ENCODE measurements around the gene FBXO33.
A peak's percentile ranks its signal among the peaks of the same experiment; 100 is the strongest.

Gene FBXO33

GRCh38 chr14:39406560-39406959 lies 25.7 kb downstream of the FBXO33 start:
- Histone ChIP-seq H4K20me1 (no peaks in the 10 kb centered on the region; the same call in 1 of the 2 replicates), H3K9ac (no peak overlapping the region), H3K27ac (no peak overlapping the region), H3K4me1 (no peaks in the 10 kb centered on the region), H3K9me3 (peaks cover 29% of the 10 kb centered on the region), H3K27me3 (no peaks in the 10 kb centered on the region), H3K4me2 (no peak overlapping the region), H3K4me3 (no peak overlapping the region), H3K36me3 (peaks cover 20% of the 10 kb centered on the region)
- TF ChIP-seq Cebpa-rat (IDR thresholded peaks at IDR 0.05): no peak

DNA sequence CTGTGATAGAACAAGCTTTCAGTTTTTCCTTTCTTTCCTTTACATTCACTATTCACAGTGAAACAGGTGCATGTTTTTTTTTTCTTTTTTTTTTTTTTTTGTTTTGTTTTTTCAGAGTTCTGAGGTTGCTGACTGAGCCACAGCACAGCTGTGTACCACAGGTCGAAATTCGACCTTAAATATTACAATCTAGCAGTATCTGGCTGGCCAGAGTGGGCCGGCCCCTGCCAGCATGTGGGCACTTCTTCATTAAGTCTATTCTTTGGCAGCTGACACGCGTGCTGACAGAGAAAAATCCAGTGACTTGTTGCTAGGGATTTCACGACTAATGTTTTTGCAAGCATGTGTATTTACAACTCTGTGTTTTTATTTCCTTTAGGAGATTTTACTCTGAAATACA lies 33.9 kb downstream of the FBXO33 start:
- H3K27me3 ChIP-seq: no peaks in the 10 kb centered on the region
- no peak for TF ChIP-seq Cebpa-rat (IDR thresholded peaks at IDR 0.05)
- H3K27ac ChIP-seq: no peak overlapping the region
- H3K9ac ChIP-seq: no peak overlapping the region
- no peak overlapping the region for H3K4me2 ChIP-seq
- no peaks in the 10 kb centered on the region for H3K4me1 ChIP-seq
- H3K36me3 ChIP-seq: peaks cover 53% of the 10 kb centered on the region
- no peaks in the 10 kb centered on the region for H3K9me3 ChIP-seq
- no peaks in the 10 kb centered on the region for H4K20me1 ChIP-seq
- H3K4me3 ChIP-seq: no peak overlapping the region

GRCh38 chr14:39396448-39396847 lies 35.8 kb downstream of the FBXO33 start:
- Histone ChIP-seq H3K4me3 (no peak overlapping the region), H4K20me1 (no peaks in the 10 kb centered on the region), H3K9ac (no peak overlapping the region), H3K9me3 (no peaks in the 10 kb centered on the region), H3K4me1 (no peaks in the 10 kb centered on the region), H3K27ac (no peak overlapping the region), H3K36me3 (peaks cover 50% of the 10 kb centered on the region), H3K4me2 (no peak overlapping the region), H3K27me3 (no peaks in the 10 kb centered on the region)
- no peak for TF ChIP-seq Cebpa-rat (IDR thresholded peaks at IDR 0.05)

GRCh38 chr14:39395555-39396254 lies 36.5 kb downstream of the FBXO33 start:
- Histone ChIP-seq H3K27me3 (no peaks in the 10 kb centered on the region), H3K27ac (no peak overlapping the region), H3K4me3 (no peak overlapping the region), H3K4me2 (no peak overlapping the region), H3K4me1 (no peaks in the 10 kb centered on the region), H3K9me3 (no peaks in the 10 kb centered on the region), H4K20me1 (no peaks in the 10 kb centered on the region), H3K9ac (no peak overlapping the region), H3K36me3 (peaks cover 43% of the 10 kb centered on the region)
- no peak for TF ChIP-seq Cebpa-rat (IDR thresholded peaks at IDR 0.05)

- no peak for TF ChIP-seq Cebpa-rat (IDR thresholded peaks at IDR 0.05)
These were observed 38.9 kb downstream of the FBXO33 start for GRCh38 chr14:39393289-39393688.

GRCh38 chr14:39384177-39384576 lies 48.1 kb downstream of the FBXO33 start:
- Histone ChIP-seq H3K9me3 (no peaks in the 10 kb centered on the region), H4K20me1 (no peaks in the 10 kb centered on the region), H3K4me3 (no peak overlapping the region), H3K27ac (no peak overlapping the region), H3K4me2 (no peak overlapping the region), H3K36me3 (0 out of 2 replicates have a peak, but pooled peaks cover 7% of the 10 kb centered on the region), H3K4me1 (peaks cover 8% of the 10 kb centered on the region; the same call in 1 of the 2 replicates), H3K27me3 (no peaks in the 10 kb centered on the region), H3K9ac (no peak overlapping the region)
- no peak for TF ChIP-seq Cebpa-rat (IDR thresholded peaks at IDR 0.05)

More at GRCh38 chr14:39393289-39393688, 38.9 kb downstream of the FBXO33 start:
- H3K27me3 ChIP-seq: no peaks in the 10 kb centered on the region
- H3K4me3 ChIP-seq: no peak overlapping the region
- no peaks in the 10 kb centered on the region for H4K20me1 ChIP-seq
- H3K36me3 ChIP-seq: peaks cover 26% of the 10 kb centered on the region
- H3K27ac ChIP-seq: no peak overlapping the region
- no peak overlapping the region for H3K9ac ChIP-seq
- no peaks in the 10 kb centered on the region for H3K9me3 ChIP-seq
- no peak overlapping the region for H3K4me2 ChIP-seq
- H3K4me1 ChIP-seq: no peaks in the 10 kb centered on the region

DNA sequence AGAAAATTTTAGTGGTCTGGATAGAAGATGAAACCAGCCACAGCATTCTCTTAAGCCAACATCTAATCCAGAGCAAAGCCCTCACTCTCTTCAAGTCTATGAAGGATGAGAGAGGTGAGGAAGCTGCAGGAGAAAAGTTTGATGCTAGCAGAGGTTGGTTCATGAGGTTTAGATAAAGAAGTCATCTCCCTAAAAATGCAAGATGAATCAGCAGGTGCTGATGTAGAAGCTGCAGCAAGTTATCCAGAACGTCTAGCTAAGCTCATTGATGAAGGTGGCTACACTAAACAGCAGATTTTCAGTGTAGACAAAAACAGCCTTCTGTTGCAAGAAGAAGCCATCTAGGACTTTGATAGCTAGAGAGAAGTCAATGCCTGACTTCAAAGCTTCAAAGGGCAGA lies 48.5 kb downstream of the FBXO33 start:
- no peaks in the 10 kb centered on the region for H4K20me1 ChIP-seq
- peaks cover 8% of the 10 kb centered on the region; the same call in 1 of the 2 replicates for H3K4me1 ChIP-seq
- TF ChIP-seq Cebpa-rat (IDR thresholded peaks at IDR 0.05): no peak
- no peaks in the 10 kb centered on the region for H3K9me3 ChIP-seq
- no peak overlapping the region for H3K9ac ChIP-seq
- H3K27me3 ChIP-seq: no peaks in the 10 kb centered on the region
- H3K36me3 ChIP-seq: 0 out of 2 replicates have a peak, but pooled peaks cover 7% of the 10 kb centered on the region
- no peak overlapping the region for H3K4me3 ChIP-seq
- H3K27ac ChIP-seq: no peak overlapping the region
- no peak overlapping the region for H3K4me2 ChIP-seq

DNA sequence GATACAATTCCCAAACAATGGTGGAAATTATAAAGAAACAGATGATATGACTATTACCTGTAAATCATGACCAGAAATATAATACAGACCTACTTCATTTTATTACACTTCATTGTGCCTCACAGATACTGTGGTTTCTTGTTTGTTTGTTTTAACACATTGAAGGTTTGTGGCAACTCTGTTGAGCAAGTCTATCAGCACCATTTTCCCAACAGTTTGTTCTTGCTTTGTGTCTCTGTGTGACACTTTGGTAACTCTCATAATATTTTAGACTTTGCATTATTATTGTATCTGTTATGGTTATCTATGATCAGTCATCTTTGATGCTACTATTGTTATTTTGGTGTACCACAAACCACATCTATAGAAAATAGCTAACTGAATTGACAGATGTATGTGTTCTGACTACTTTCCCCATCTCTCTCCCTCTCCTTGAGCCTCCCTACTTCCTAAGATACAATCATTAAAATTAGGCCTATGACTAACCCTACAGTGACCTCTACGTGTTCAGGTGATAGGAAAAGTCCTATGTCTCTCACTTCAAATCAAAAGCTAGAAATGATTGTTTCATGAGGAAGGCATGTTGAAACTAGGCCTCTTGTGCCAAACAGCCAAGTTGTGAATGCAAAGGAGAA lies 49.1 kb downstream of the FBXO33 start:
- no peak for TF ChIP-seq Cebpa-rat (IDR thresholded peaks at IDR 0.05)
- Histone ChIP-seq H3K4me3 (no peak overlapping the region), H3K27ac (no peak overlapping the region), H3K4me2 (peak overlapping the region; percentile 13; the same call in 1 of the 2 replicates), H3K27me3 (no peaks in the 10 kb centered on the region), H3K9ac (no peak overlapping the region), H3K9me3 (no peaks in the 10 kb centered on the region), H3K36me3 (0 out of 2 replicates have a peak, but pooled peaks cover 4% of the 10 kb centered on the region), H4K20me1 (no peaks in the 10 kb centered on the region), H3K4me1 (peaks cover 8% of the 10 kb centered on the region; the same call in 1 of the 2 replicates)

GRCh38 chr14:39382463-39382862 lies 49.8 kb downstream of the FBXO33 start:
- H4K20me1 ChIP-seq: no peaks in the 10 kb centered on the region
- H3K4me2 ChIP-seq: no peak overlapping the region
- H3K4me3 ChIP-seq: no peak overlapping the region
- H3K9ac ChIP-seq: no peak overlapping the region
- TF ChIP-seq Cebpa-rat (IDR thresholded peaks at IDR 0.05): no peak
- H3K9me3 ChIP-seq: no peaks in the 10 kb centered on the region
- no peaks in the 10 kb centered on the region for H3K27me3 ChIP-seq
- 0 out of 2 replicates have a peak, but pooled peaks cover 4% of the 10 kb centered on the region for H3K36me3 ChIP-seq
- H3K27ac ChIP-seq: no peak overlapping the region
- H3K4me1 ChIP-seq: peaks cover 8% of the 10 kb centered on the region; the same call in 1 of the 2 replicates

GRCh38 chr14:39381366-39381765 lies 50.9 kb downstream of the FBXO33 start:
- H3K27ac ChIP-seq: no peak overlapping the region
- H3K9ac ChIP-seq: no peak overlapping the region
- H3K4me1 ChIP-seq: peaks cover 8% of the 10 kb centered on the region; the same call in 1 of the 2 replicates
- no peaks in the 10 kb centered on the region for H3K36me3 ChIP-seq
- TF ChIP-seq Cebpa-rat (IDR thresholded peaks at IDR 0.05): no peak
- H3K27me3 ChIP-seq: no peaks in the 10 kb centered on the region
- no peaks in the 10 kb centered on the region for H4K20me1 ChIP-seq
- no peaks in the 10 kb centered on the region for H3K9me3 ChIP-seq
- H3K4me2 ChIP-seq: no peak overlapping the region
- H3K4me3 ChIP-seq: no peak overlapping the region

Measured in BLaER1 (cell line).